NCI-H69 (cell line): Measurements from ENCODE around the gene ADORA3.
"Not testable (repeated sequence)": the region's sequence is repeated elsewhere in the genome, so short reads cannot be mapped to it uniquely, and the experiment has no call there.

Experiments used
- DNase-seq: peaks from one replicate; lab custom pipeline; 2025; lab: John Stamatoyannopoulos, UW

ADORA3 gene

DNA sequence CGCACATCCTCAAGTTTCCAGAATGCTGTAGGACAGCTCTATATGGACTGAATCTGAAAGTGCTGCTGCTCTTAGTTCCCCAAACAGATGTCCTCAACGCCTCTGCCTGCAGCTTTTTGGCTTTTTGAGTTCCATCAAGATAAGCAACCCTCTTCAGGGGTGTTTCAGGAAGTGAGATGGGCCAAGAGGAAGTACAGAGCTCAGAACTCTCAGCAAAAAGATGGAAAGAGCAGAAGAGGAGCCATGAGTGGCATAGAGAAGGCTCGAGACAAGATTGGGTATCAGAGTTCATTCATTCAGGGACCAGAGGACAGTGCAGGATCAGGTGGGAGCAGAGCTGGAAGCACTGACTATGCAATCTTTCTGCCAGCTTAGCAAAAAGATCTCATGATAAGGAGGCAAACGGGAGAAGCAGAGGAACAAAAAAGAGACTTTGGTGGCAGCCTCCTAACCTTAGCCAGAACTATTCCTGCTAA lies at the start of gene ADORA3, which contains the start of gene TMIGD3:
ADORA3 (minus strand) TSS at position 49 of the 476 bp plus-strand sequence. CDS start 279 bp downstream, outside the sequence.
TMIGD3 (minus strand) TSS at position 49 of the 476 bp plus-strand sequence. CDS start 279 bp downstream, outside the sequence.
- DNase-seq = no peak

DNA sequence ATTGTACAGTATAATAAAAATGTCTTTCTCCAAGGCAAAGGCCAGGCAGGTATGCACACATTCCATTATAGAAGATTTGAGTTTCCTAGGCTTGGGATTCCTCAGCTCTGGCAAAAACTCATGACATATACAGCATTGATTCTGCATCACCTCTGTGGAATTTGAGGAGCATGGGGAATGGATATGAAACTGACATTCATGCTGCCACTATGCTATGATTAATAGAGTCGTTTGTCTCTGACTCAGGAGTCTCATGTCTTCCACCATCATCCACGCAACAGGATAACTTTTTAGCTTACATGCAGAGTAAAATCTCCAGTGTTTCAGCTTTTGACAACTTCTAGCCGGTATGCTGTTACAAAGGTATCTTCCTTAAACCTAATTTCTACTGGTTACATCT lies 49.8 kb upstream of the ADORA3 start:
- DNase-seq = no peak

DNA sequence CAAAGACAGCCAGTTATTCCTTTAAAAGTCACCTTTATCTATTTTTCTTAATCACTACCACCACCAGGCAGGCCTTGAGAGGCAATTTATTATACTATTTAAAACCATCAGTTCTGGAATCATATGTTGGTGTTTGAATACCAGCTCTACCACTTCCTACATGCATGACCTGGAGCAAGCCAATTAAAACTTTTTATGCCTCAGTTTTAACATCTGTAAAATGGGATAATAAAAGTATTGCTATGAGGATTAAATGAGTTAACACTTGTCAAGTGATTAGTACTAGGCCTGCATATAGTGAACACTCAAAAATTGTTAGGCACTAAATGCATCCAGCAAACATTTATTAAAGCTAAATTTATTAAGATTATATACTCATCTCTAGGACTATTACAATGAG lies 49.2 kb upstream of the ADORA3 start:
- no peak for DNase-seq

DNA sequence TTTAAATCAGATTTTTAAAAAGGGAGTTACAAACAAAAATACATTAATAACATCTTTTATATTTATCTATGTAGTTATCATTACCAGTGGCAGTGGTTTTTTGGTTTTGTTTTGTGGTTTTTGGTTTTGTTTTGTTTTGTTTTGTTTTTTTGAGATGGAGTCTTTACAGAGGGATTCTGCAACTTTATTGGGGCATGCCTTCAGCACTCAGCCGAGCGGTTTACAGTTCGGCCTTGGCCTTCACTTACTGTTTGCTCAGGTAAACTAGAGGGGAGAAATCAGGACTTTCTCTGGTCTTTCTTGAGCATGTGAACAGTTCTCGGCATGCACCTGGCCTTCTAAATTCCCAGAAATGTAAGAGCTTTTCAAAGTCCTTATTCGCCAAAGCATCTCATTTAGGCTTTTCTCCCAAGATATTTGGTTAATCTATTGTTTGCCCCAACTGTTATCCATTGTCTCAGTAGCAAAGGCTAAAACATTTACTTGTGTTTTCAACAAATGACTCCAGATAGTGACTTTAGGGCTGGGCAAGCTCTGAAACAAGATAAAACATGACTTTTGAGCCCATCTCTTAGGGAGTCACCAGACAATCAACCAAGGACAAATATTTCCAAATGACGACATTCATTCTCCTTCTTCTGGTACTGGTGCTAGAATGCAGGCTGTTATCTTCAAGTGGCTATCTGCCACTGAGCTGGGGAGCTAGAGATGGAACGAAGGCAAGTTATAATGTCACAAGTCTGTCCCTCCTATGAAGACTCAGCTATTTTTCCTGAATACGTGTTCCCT lies 48.4 kb upstream of the ADORA3 start:
- DNase-seq = no peak

DNA sequence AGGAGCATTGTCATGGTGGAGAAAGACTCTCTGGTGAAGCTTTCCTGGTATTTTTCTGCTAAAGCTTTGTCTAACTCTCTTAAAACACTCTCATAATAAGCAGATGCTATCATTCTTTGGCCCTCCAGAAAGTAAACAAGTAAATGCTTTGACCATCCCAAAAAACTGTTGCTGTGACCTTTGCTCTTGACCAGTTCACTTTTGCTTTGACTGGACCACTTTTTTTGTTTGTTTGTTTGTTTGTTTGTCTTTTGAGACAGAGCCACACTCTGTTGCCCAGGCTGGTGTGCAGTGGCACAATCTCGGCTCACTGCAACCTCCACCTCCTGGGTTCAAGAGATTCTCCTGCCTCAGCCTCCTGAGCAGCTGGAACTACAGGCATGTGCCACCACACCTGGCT lies 44.4 kb upstream of the ADORA3 start:
- DNase-seq = not testable (repeated sequence)

DNA sequence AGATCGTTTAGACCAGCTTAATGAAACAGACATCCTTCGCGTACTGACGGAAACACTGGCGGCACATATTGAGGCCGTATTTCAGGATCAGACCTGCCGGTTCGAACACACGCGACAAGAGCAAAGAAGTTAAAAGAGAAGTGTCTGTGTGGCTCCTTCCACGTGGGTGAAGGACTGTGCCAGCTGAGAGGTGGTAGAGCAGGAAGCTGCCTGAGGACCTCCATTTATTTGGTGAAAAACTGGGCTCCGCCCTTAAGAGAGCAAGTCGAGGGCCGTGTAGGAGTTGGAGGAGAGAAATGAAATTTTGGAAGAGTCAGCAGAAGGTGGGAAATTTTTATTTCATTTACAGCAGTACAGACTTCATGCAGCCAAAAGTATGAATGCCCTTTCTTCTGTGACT lies 38.8 kb upstream of the ADORA3 start:
- no peak for DNase-seq

DNA sequence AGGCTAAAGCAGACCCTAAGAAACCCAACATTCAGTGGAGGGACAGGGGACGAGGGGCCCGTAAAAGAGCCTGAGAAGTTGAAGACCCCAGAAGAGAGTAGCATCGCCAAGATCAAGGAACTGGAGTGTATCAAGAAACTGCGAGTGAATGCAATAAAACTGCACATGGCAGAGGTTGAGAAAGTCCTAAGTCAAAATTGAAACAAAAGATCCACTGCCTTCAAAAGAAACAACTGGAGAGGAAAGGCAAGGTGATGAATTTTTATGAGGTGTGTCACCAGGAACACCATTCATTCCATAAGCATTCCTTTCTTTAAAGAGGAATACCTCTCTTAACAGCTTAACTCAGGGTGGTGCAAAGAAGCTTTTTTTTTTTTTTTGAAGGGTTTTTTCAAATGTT lies 38.3 kb upstream of the ADORA3 start:
- DNase-seq = no peak

DNA sequence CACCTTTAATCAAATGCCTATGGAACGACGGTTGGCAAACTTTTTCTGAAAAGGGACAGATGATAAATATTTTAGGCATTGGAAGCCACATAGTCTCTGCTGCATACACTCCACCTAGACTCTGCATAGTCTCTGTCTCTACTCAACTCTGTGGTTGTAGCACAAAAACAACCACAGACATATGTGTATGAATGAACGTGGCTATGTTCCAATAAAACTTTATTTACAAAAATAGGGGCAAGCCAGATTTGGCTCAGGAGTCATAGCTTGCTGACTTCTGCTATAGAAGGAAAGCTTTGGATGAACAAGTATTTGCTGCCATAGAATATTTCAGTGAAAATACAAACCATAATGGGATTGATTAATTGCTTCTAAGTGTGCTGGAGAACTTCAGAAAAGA lies 37.5 kb upstream of the ADORA3 start:
- DNase-seq = no peak

DNA sequence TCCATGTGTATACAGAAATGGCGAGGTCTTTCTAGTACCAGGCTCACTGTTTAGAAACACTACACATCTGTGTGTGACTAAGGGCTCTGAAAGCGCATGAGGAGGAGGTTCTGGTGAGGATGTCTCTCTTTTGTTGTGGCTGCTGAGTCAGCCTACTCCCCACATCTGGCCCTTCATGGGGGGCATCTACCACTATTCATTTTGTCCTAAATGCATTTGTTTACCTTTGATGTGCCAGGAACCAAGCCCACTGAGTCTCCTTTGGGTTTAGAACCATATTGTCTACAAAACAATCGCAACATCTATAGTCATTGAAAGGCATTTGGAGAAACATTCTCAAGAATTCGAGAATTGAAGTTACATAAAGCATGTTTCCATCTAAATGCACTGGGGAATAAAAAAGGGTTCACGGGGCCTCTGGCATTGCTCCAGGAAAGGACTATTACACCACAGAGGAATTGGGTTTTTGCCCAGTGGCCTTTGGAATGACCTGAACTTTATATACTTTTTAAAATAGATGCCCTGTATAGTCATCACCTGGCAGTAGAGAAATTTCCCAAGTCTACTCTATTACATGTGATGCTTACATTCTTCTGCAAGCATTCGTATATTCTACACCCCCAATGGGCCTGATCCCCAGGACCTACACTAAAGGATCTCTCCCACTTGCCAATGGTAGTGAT lies 35.1 kb upstream of the ADORA3 start:
- peak; percentile 32 for DNase-seq

DNA sequence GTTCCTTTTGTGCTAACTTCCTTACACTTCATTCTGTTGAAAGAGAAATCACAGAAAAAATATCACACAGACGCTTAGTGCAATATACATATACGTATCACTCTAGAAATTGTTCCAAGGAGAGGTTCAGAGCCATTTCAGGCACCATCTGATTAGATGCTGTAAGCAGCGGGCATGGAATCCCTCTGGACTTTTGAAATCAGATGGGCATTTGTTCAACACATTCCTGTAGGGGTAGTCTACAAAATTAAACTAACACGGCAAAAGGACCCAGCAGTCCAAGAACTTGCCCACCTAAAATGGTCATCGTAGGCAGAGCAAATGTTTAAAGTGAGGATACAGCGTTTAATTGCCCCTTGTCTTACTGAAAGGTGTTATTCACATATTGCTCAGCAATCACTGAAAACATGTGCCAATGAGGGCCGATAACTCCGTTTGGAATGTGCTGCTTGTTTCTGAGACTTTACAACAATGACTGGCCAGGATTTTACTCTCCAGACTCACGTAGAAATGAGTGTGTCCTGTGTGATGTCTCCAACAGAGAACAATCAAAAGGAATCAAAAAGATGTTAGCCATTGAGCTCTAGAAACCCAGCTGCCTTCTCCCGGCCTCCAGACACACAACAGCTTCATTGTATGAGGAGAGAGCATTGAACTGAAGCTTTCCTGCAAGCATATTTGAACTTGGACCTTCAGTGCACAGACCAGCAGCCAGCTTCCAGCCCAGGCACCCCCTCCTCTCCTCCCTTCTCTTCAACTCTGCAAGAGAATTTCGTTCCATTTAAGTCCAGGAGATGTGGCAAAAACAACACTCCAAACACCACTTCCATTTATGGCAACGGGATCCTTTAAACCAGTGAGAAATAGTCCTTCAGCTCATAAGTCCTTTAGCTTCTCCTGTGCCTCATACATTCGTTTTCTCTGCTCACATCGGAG lies 32.1 kb upstream of the ADORA3 start:
- no peak for DNase-seq

DNA sequence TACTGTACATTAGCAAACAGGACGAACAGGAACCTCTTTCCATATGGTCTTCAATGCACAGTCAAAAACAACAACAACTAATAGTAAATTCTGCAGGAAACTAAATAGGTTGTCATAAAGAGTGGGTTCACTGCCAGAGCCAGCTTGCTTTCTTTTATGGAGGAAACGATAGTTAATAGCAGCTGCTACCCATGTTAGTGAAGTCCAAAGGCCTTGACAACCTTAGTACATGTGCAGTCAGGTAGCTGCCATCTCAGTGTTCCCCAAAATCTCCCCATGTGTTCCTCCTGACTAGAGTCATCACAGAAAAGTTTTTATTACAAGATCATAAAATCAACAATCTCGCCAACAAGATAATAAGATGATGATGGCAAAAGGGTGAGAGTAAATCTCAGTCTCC lies 16.6 kb upstream of the ADORA3 start:
- DNase-seq = no peak

DNA sequence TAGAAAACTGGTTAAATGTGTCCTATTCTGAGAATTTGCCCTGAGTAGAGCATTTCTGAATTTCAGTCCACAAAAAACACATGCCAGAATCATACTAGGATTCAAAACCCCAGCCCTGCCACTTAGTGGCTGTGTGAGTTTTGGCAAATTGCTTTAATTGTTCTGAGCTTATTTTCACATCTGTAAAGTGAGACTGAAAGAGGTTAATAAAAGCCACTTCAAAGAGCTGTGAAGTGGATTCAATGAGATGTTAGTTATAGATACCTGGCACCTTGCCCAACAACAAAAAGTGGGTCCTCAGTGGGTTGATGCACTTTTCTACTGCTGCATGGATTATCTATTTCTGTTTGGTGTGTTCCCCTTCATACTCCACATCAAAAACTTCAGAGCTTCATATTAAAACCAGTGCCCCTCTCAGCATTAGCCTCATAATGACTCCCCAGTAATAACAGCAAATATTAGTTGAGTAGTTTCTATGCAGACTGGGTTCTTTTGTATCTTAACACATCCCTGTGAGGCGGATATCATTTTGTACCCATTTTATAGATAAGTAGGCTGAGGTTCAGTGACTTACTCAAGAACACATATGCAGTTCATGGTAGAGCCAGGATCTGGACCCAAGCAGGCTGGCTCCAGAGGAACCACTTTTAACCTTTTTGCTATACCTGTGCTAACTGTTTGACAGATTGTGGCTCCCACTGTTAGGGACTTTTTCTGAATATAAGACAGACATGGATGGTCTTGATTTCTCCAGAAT lies 14.2 kb upstream of the ADORA3 start:
- peak; percentile 19 for DNase-seq

DNA sequence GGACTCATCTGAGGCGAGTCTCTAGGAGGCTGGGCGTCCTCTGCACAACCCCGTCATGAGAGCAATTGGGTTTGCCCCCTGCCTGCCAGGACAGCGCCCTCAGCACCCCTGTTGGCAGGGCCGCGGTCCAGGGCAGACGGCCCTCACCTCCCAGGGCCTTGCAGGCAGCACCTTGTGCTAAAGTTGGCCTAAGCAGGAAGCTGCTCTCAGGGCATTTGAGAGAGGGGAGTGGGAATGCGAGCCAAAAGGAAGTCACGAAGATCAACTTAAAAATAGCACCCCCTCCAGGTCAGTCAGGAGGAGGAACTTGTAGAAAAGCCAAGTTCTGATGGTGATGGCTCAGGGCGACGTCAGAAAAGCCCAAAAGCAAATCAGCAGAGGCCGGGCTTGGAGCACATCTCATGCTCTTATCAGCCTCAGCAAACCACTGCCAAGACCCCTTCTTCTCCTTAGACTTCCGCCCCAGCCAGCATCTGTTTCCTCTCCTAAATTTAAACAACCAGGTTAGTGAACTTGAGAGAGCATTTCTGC lies 12.6 kb upstream of the ADORA3 start:
- peak; percentile 2 for DNase-seq

DNA sequence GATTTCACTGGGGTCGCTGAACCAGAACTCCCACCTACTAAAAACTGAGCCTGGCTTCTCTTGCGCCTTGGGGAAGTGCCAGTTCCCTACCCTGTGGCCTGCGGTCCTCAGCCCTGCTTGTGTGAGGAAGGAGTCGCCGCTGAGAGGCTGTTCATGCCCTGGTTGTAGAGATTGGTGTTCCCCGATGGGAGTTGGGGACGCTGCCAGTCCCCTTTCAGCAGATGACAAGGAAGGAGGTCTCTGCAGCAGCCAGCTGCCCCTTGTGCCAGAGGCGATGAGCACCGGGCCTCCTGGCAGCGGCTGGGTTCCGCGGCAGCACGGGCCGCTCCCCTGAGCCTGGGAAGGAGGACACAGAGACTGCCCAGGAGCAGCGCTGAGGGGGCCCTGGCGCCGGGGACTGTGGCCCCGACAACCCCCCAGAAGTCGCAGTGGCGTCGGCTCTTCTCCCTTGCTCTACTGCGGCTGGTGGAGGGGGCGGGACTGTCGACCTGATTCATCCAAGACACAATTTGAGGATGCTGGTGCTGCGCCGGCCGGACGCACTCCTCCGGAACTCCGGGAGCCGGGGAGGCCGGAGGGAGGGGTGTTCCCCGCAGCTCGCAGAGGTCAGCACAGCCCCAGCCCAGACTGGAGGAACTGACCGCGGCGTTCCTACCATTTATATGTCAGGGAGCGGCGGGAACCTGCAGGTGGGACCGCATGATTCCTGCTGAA lies 12.0 kb upstream of the ADORA3 start:
- DNase-seq = no peak

DNA sequence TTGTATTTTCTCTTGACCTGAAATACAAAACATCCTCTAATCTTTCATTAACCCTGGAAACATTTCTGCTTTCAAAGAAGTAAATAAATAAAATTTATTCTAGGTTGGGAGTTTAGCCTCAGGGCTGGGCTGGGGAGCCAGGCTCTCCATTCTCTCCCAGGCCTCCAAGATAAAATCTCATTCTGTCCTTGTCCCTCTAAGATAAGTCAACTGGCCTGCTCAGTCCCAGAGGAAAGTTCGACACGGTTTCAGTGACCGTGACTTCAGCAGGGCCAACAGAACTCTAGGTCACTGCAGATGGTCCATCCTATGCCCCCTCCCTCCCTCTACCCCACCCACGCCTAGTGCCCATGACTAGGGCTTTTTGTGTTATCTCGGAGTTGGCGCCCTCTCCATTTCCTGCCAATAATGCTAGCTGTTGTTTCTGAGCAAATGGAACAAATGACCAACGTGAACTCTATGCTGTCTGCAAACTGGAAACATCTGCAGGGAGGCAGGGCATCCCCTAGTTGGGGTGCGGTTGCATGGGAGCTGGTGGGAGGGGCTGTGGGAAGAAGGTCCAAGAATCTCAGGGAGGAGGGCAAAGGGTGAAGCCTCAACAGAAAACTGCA lies 10.1 kb upstream of the ADORA3 start:
- no peak for DNase-seq

DNA sequence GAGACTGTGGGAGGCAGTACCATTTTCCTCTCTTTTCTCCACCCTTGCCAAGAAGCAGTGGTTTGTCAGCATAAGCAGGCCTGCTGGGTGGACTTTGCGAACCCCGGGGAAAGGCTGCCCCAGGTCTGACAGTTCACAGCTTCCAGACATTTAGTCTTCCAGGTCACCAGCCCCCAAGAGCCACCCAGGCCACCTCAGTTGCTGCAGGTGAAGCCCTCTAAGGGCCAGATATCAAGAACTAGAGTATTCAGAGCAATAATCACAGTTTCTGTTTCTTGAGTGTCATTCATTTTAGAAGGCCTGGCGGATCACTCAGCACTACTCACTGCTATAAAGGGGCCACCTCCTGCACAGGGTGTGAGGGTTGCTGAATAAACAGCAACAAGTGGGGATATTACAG lies 9.5 kb upstream of the ADORA3 start:
- no peak for DNase-seq

DNA sequence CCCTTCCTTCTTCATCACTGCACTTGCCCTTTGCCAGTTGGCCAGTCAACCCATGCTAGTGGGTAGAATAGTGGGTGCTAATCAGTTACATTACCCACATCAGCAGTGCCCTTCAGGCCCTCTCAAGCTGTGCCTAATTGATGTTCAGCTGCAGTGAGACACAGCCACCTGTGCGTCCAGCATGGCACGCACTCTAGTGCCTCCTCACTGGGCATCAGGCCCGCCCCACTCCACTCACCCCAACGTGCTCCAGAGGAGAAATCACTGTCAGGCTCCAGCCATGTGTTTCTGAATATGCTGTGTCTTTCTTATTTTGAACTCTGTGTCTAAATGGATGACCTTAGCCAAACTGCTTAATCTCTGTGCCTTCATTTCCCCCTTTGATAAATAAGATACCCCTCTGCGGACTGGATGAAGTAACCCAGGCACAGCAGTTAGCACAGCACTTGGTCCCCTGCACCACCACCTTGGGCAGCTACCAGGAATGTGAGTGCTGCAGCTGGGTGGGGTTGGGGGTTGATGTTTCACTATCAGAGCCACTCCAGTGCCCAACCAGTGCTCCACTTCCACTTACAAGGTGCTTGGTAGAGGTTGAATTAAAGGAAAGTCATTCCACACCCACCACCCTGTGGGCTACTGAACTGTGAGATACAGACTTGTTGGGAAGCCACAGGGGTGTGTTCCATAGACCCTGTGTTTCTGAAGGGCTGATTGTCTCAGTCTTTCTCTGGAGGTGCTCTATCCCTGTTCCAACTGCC lies 8.9 kb upstream of the ADORA3 start:
- no peak for DNase-seq

DNA sequence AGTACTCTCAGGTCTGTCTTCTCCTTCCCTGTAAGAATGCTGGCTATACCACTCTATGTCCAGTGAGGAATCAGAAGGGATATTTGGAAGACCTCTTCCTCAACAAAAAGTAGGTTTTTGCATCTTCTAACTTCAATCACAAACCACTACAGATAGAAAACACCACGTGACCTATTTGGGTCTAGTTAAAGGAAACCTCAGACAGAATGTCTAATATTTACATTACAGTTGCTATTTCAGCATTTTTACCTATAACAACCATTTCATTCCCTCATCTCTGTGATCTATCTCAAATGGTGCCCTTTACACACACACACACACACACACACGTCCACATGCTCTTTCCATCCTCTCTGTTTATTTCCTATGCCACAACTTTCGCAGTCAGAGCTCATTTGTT lies 7.9 kb upstream of the ADORA3 start:
- DNase-seq = no peak

DNA sequence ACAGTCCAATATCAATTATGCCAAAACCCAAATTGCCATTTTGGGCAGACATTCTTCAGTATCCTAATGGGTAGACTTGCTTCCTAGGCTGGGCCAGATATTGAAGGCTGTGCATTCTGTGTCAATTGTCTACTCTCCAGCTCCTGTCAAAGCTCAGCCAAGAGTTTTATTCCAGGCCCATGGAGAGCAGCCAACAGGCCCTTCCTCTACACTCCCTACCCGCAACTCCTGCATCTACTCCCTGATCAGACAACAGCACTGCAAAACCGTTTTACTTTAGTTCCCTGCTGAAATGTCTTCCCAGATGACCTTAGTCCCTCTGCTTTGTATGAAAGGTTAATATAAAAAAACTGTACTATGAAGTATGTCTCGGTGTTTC lies 6.6 kb upstream of the ADORA3 start:
- no peak for DNase-seq
